Astrocyte (in vitro differentiated cells and primary cell): ENCODE data around the gene ZNF565. TPM values are rescaled to one million over a fixed set of nuclear protein-coding genes. Genes with fewer than 3 reads are reported as not detected.

Experiments used
- DNase-seq: peaks from one replicate; pipeline ENCODE4 v3.0.0-alpha.2; 2010; ENCODE audit warnings: low read depth
- FAIRE-seq: peaks from 2 replicates; lab custom pipeline; 2011; peaks lifted over from hg19 to GRCh38; lab: Jason Lieb, UNC
- H2AFZ ChIP-seq: 2 replicates; pipeline ENCODE4 v1.6.0; 2012; ENCODE audit warnings: low read depth, low read length, inconsistent platforms
- H3K27ac ChIP-seq: 2 replicates; pipeline ENCODE4 v1.5.1; 2011; ENCODE audit warnings: low read depth, low read length, inconsistent platforms
- H3K27me3 ChIP-seq: 2 replicates; pipeline ENCODE4 v1.6.0; 2011; ENCODE audit warnings: low read length, inconsistent platforms; ENCODE audit not compliant: insufficient read depth
- H3K36me3 ChIP-seq: 2 replicates; pipeline ENCODE4 v1.5.1; 2011; ENCODE audit warnings: low read length, inconsistent platforms; ENCODE audit not compliant: insufficient read depth
- H3K4me1 ChIP-seq: 2 replicates; pipeline ENCODE4 v1.5.1; 2011; ENCODE audit warnings: low read length, inconsistent platforms; ENCODE audit not compliant: insufficient read depth
- H3K4me2 ChIP-seq: 2 replicates; pipeline ENCODE4 v1.6.0; 2012; ENCODE audit warnings: low read length, inconsistent platforms
- H3K4me3 ChIP-seq: 2 replicates; pipeline ENCODE4 v1.5.1; 2011; ENCODE audit warnings: low read depth, mild to moderate bottlenecking, low read length, inconsistent platforms; ENCODE audit not compliant: insufficient read depth
- H3K79me2 ChIP-seq: 2 replicates; pipeline ENCODE4 v1.6.0; 2012; ENCODE audit warnings: mild to moderate bottlenecking, low read length, inconsistent platforms; ENCODE audit not compliant: insufficient read depth
- H3K9ac ChIP-seq: 2 replicates; pipeline ENCODE4 v1.6.0; 2012; ENCODE audit warnings: mild to moderate bottlenecking, low read length, inconsistent platforms
- H3K9me3 ChIP-seq: 2 replicates; pipeline ENCODE4 v1.5.1; 2012; ENCODE audit warnings: low read depth, mild to moderate bottlenecking, low read length, inconsistent platforms; ENCODE audit not compliant: insufficient read depth
- H4K20me1 ChIP-seq: 2 replicates; pipeline ENCODE4 v1.6.0; 2012; ENCODE audit warnings: low read length, inconsistent platforms; ENCODE audit not compliant: insufficient read depth
- H3K27ac Mint-ChIP-seq: one replicate; pipeline ENCODE4 v1.8.0; 2021; ENCODE audit warnings: mild to moderate bottlenecking, mixed read lengths; ENCODE audit not compliant: unreplicated experiment
- H3K27me3 Mint-ChIP-seq: one replicate; pipeline ENCODE4 v1.8.0; 2021; ENCODE audit warnings: low read depth, mixed read lengths; ENCODE audit not compliant: unreplicated experiment
- H3K36me3 Mint-ChIP-seq: one replicate; pipeline ENCODE4 v1.8.0; 2021; ENCODE audit warnings: low read depth, mixed read lengths; ENCODE audit not compliant: unreplicated experiment
- H3K4me1 Mint-ChIP-seq: one replicate; pipeline ENCODE4 v1.8.0; 2021; ENCODE audit warnings: low read depth, mixed read lengths; ENCODE audit not compliant: unreplicated experiment
- H3K4me3 Mint-ChIP-seq: one replicate; pipeline ENCODE4 v1.8.0; 2021; ENCODE audit warnings: mild to moderate bottlenecking, moderate library complexity, mixed read lengths; ENCODE audit not compliant: unreplicated experiment
- H3K9me3 Mint-ChIP-seq: one replicate; pipeline ENCODE4 v1.8.0; 2021; ENCODE audit warnings: mild to moderate bottlenecking, mixed read lengths; ENCODE audit not compliant: unreplicated experiment
- CTCF ChIP-seq: IDR thresholded peaks from 2 replicates; pipeline ENCODE4 v1.5.1; 2011; ENCODE audit warnings: low read depth, mild to moderate bottlenecking, inconsistent platforms, low read length, moderate library complexity; ENCODE audit not compliant: insufficient read depth
- EZH2 ChIP-seq: IDR thresholded peaks from 2 replicates; pipeline ENCODE4 v1.6.1; 2012; ENCODE audit warnings: mild to moderate bottlenecking, low read length, inconsistent platforms; ENCODE audit not compliant: insufficient read depth
- total RNA-seq: library from RNA; stranded (reverse); gene quantifications from 2 replicates; pipeline ENCODE4 v1.2.1, GENCODE V29; 2021

The ZNF565 gene
- total RNA-seq, 1 donor from 2014 or later: 6.5 TPM

GRCh38 chr19:36207605-36208252 is 6.7 kb downstream of the ZNF565 start:
- Histone ChIP-seq H3K27ac (no peak overlapping the region), H3K36me3 (no peaks in the 10 kb centered on the region), H4K20me1 (no peaks in the 10 kb centered on the region), H3K4me2 (no peak overlapping the region), H3K27me3 (no peaks in the 10 kb centered on the region), H3K79me2 (peaks cover 14% of the 10 kb centered on the region), H2AFZ (no peak overlapping the region), H3K4me3 (no peak overlapping the region), H3K4me1 (no peaks in the 10 kb centered on the region), H3K9ac (no peak overlapping the region), H3K9me3 (no peaks in the 10 kb centered on the region)
- H3K27me3 Mint-ChIP-seq: no peaks in the 10 kb centered on the region
- TF ChIP-seq EZH2: no peak
- no peak for TF ChIP-seq CTCF
- peaks cover 1% of the 10 kb centered on the region for H3K9me3 Mint-ChIP-seq
- no peak overlapping the region for H3K27ac Mint-ChIP-seq
- FAIRE-seq (no peak), DNase-seq (no peak)
- H3K4me1 Mint-ChIP-seq: no peaks in the 10 kb centered on the region
- no peak overlapping the region for H3K4me3 Mint-ChIP-seq
- peaks cover 13% of the 10 kb centered on the region for H3K36me3 Mint-ChIP-seq

DNA sequence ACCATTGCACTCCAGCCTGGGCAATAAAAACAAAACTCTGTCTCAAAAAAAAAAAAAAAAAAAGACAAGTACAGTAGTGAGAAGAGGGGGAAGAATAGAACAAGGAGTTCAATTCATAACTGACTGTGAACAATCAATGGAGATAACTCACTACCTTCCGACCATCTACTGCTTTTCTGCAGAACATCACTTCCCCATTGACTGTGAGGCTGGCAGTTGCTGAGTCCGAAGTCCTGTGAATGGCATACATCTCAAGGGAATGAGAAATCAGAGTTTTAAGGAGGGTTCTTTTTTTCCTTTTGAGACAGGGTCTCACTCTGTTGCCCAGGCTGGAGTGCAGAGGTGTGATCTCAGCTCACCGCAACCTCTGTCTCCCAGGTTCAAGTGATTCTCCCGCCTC is 11.2 kb downstream of the ZNF565 start:
- no peaks in the 10 kb centered on the region for H3K4me1 ChIP-seq
- no peak overlapping the region for H3K4me3 ChIP-seq
- peaks cover 5% of the 10 kb centered on the region for H3K79me2 ChIP-seq
- Mint-ChIP-seq H3K36me3 (peaks cover 16% of the 10 kb centered on the region), H3K4me3 (no peak overlapping the region), H3K4me1 (no peaks in the 10 kb centered on the region), H3K27me3 (no peaks in the 10 kb centered on the region), H3K9me3 (no peaks in the 10 kb centered on the region), H3K27ac (no peak overlapping the region)
- no peaks in the 10 kb centered on the region for H3K9me3 ChIP-seq
- H3K9ac ChIP-seq: no peak overlapping the region
- no peaks in the 10 kb centered on the region for H4K20me1 ChIP-seq
- H2AFZ ChIP-seq: no peak overlapping the region
- H3K36me3 ChIP-seq: no peaks in the 10 kb centered on the region
- TF ChIP-seq CTCF: no peak
- TF ChIP-seq EZH2: no peak
- DNase-seq (no peak), FAIRE-seq (no peak)
- H3K4me2 ChIP-seq: no peak overlapping the region
- no peak overlapping the region for H3K27ac ChIP-seq
- H3K27me3 ChIP-seq: no peaks in the 10 kb centered on the region

GRCh38 chr19:36201684-36202083 is 12.8 kb downstream of the ZNF565 start:
- H3K4me1 ChIP-seq: no peaks in the 10 kb centered on the region
- no peaks in the 10 kb centered on the region for H4K20me1 ChIP-seq
- no peak overlapping the region for H3K27ac ChIP-seq
- no peak overlapping the region for H3K4me3 ChIP-seq
- no peak overlapping the region for H3K4me2 ChIP-seq
- Mint-ChIP-seq H3K27ac (no peak overlapping the region), H3K4me1 (no peaks in the 10 kb centered on the region), H3K27me3 (no peaks in the 10 kb centered on the region), H3K4me3 (no peak overlapping the region), H3K9me3 (no peaks in the 10 kb centered on the region), H3K36me3 (peaks cover 13% of the 10 kb centered on the region)
- H2AFZ ChIP-seq: no peak overlapping the region
- H3K36me3 ChIP-seq: no peaks in the 10 kb centered on the region
- H3K27me3 ChIP-seq: no peaks in the 10 kb centered on the region
- DNase-seq (no peak), FAIRE-seq (no peak)
- H3K9me3 ChIP-seq: no peaks in the 10 kb centered on the region
- no peak for TF ChIP-seq EZH2
- no peak for TF ChIP-seq CTCF
- H3K9ac ChIP-seq: no peak overlapping the region
- H3K79me2 ChIP-seq: peaks cover under 1% of the 10 kb centered on the region
